C4-2B (cell line): ENCODE results near the gene PLA1A.
A peak's percentile ranks its signal among the peaks of the same experiment; 100 is the strongest.

Source experiments
- H3K27ac ChIP-seq: fragments of 450-650 bp; 2 replicates; pipeline ENCODE4 v1.5.1; 2017
- CTCF ChIP-seq: fragments of 450-650 bp; conservative IDR thresholded peaks from 2 replicates; pipeline ENCODE4 v1.5.1; 2017; ENCODE audit warnings: mild to moderate bottlenecking
- ZFX ChIP-seq: fragments of 450-650 bp; IDR thresholded peaks from 2 replicates; pipeline ENCODE4 v1.6.1; 2017

Gene PLA1A

GRCh38 chr3:119600732-119601131, 3.0 kb downstream of the PLA1A start:
- TF ChIP-seq CTCF (no peak), ZFX (no peak)
- H3K27ac ChIP-seq = peak overlapping the region; percentile 1; the same call in 1 of the 2 replicates

GRCh38 chr3:119601154-119601553, 3.5 kb downstream of the PLA1A start:
- peak overlapping the region; percentile 1; the same call in 1 of the 2 replicates for H3K27ac ChIP-seq

DNA sequence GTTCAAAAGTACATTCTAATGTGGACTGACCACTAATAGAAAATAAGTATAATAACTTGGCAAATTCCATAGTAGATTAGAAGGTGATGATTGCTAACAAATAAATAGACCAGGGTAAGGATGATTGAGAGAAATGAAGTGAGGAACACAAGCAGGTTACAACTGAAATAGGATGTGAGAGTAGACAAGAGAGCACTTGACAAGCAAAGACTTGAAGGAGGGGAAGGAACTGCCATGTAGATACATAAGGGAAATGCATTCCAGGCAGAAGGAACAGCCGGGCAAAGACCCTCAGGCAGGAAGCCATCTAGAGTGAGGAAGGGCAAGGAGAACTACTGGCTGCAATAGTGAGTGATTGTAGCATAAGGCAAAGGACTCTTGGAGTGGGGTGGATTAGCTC, 5.0 kb downstream of the PLA1A start:
- peak overlapping the region; percentile 77; the same call in 1 of the 2 replicates for H3K27ac ChIP-seq
- TF ChIP-seq CTCF = no peak
- TF ChIP-seq ZFX = no peak

More at GRCh38 chr3:119601154-119601553, 3.5 kb downstream of the PLA1A start:
- TF ChIP-seq CTCF (no peak), ZFX (no peak)

DNA sequence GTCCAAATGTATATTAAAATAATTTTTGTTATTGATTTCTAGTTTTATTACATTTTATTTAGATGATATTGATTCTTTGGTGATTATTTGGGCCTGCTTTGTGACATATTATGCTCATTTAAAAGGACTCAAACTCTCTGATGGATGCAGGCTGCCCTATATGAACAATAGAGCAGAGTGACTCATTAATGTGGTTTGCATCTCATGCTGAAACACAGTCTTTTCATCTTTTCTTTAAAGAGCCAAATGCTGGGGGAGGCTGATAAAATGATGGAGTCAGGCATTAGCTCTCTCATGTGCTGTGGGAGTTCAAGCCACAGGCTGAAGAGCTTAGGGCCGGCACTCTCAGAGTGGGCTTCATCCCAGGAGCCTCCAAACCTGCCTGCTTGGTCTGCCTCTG, 7.2 kb downstream of the PLA1A start:
- TF ChIP-seq ZFX = no peak
- TF ChIP-seq CTCF = no peak
- no peak overlapping the region for H3K27ac ChIP-seq

GRCh38 chr3:119608405-119609000, 10.8 kb downstream of the PLA1A start:
- no peak for TF ChIP-seq CTCF
- no peak for TF ChIP-seq ZFX
- H3K27ac ChIP-seq = no peak overlapping the region

GRCh38 chr3:119609301-119609700, 11.6 kb downstream of the PLA1A start:
- no peak overlapping the region for H3K27ac ChIP-seq
- TF ChIP-seq CTCF = no peak
- no peak for TF ChIP-seq ZFX

GRCh38 chr3:119611664-119612063, 14.0 kb downstream of the PLA1A start:
- H3K27ac ChIP-seq = no peak overlapping the region
- no peak for TF ChIP-seq ZFX
- TF ChIP-seq CTCF = no peak
